Measurements from ENCODE around the gene STING1.
"Not testable (repeated sequence)": the region's sequence is repeated elsewhere in the genome, so short reads cannot be mapped to it uniquely, and the experiment has no call there.

The STING1 gene

DNA sequence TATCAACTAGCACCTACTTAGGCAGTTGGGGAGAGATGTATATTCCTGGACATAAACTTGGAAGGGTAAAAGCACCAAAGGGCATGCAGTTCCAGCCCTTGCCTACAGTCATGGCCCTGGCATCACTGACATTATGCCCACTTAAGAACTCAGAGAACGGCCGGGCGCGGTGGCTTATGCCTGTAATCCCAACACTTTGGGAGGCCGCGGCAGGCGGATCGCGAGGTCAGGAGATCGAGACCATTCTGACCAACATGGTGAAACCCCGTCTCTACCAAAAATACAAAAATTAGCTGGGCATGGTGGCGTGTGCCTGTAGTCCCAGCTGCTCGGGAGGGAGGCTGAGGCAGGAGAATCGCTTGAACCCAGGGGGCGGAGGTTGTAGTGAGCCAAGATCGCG is 42.1 kb downstream of the STING1 start:
- DNase-seq (ENCODE audit: extremely low read depth in 1 of 2, low read depth in 1 of 2) = not testable (repeated sequence)

DNA sequence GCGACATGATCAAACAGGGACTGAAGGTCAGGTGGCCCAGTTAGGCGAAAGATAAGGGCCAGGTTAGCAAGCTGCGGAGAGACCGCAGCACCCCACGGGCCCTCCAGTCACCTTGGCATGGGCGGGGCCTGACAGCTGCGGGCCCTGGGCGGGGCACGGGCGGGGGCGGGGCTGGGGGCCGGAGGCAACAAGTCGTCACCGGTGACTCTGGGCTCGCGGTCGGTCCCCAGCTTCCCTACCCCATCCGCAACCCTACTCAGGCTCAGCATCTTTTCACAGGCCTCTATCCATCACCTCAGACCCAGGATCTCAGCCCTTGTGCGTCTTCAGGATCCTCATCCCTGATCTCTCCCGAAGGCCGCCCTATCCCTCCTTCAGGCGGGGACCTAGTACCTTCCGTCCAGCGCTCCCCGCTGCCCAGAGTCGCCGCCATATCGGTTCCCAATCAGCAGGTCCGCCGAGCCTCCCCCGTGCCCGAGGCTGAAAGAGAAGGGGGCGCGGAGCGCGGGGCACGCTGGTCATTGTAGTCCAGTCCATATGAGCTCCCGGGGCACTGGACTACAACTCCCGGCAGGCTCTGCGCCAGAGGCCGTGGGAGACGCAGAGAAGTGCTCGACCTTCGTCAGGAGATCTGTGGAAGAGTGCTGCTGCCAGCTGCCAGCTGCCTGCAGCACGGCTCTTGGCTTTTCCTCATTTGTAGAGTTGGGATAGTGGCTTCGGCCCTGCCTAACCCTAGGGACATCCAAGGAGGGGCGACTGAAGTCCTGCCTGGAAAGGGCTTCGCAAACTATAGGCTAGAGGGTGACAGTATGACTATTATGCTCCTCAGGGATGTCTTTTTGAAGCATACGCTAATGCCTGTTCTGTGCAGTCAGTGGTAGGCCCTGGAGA is 43.3 kb downstream of the STING1 start, which contains the start of gene DNAJC18:
Gene DNAJC18, minus strand, starts transcription at position 513 of the 891 bp plus-strand sequence. Its CDS starts 80 bp downstream, at position 433.
- peak; percentile 69 to 83 for DNase-seq (ENCODE audit: extremely low read depth in 1 of 2, low read depth in 1 of 2)

DNA sequence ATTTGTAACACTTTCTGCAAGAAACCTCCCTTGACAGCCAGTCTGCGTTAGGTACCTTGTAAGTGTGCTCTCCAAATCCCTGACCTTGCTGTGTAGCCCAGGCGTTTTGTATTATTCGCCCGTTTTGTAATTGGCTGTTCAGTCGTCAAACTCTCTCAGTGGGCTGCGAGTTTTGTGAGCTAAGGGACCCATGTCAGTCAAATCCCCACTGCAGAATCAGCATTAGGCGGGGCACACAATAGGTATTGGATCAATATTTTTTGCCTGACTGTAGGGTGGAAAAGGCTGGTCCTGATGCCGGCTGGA is 43.9 kb downstream of the STING1 start:
- DNase-seq (ENCODE audit: extremely low read depth in 1 of 2, low read depth in 1 of 2) = no peak

DNA sequence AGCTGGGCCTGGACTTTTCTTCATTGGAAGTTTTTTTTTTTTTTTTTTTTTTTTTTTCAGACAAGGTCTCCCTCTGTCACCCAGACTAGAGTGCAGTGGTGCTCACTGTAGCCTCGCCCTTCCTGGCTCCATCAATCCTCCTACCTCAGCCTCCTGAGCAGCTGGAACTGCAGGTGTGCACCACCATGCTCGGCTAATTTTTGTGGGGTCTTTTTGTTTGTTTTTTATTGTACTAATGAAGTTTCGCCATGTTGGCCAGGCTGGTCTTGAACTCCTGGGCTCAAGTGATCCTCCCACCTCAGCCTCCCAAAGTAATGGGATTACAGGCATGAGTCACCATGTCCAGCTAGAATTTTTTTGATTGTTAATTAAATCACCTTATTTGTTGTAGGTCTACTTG is 46.9 kb downstream of the STING1 start:
- no peak for DNase-seq (ENCODE audit: extremely low read depth in 1 of 2, low read depth in 1 of 2)

DNA sequence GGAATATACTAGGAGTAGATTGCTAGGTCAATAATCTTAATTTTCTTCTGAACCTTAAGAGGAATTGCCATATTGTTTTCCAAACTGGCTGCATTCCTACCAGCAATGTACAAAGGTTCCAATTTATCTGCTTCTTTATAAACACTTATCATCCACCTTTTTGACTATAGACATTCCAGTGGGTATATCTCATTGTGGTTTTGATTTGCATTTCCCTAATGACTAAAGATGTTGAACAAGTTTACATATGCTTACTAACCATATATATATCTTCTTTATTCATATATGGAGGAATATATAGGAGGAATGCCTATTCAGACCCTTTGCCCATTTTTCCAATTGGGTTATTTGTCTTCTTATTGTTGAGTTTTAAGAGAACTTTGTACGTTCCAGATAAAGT is 50.9 kb downstream of the STING1 start:
- DNase-seq (ENCODE audit: extremely low read depth in 1 of 2, low read depth in 1 of 2) = no peak

DNA sequence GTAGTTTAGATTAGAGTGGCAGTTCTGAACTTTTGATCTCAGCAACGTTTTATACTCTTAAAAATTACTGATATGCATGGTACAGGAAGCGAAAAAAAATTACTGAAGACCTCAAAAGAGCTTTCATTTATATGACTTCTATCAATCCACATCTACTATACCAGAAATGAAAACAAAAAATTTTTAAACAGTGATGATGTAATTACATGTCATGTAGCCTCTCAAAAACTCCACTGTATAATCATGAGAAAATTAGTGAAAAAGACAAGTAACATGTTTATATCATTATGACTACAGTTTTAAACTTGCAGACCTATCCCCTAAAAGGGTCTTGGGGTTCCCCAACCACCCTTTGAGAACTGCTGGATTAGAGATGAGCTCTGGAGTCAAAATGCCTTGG is 52.5 kb downstream of the STING1 start:
- DNase-seq (ENCODE audit: extremely low read depth in 1 of 2, low read depth in 1 of 2) = no peak

DNA sequence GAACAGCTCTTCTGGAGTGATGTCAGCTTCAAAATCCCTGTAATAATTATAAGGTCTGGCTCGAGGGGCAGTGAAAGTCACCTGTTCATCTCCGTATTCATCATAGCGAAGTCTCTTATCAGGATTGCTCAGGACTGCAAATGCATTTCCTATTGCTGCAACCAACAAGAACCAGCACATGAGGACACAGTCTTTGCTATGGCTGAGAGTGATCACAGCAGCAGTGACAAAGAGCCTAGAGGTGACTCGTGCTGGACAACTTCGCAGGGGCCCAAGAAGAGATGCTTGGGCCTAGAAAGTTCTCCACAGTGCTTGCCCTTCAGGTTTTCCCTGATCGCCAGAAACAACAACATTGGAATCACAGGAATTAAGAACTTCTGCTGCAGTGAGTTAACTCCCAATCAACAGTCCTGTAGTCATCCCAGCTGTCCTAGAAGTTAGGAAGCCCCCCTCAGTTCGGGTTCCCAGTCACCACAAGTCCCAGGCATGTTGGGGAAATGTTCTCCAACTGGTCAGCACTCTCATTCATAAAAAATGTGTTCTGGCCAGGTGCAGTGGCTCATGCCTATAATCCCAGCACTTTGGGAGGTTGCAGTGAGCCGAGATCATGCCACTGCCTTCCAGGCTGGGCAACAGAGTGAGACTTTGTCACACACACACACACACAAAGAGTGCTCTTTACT is 56.2 kb downstream of the STING1 start:
- no peak for DNase-seq (ENCODE audit: extremely low read depth in 1 of 2, low read depth in 1 of 2)

Data from activated CD8-positive, alpha-beta memory T cell treated with anti-CD3 and anti-CD28 coated beads for 1 hour (primary cell).